ENCODE measurements around the gene VWDE.

DNA sequence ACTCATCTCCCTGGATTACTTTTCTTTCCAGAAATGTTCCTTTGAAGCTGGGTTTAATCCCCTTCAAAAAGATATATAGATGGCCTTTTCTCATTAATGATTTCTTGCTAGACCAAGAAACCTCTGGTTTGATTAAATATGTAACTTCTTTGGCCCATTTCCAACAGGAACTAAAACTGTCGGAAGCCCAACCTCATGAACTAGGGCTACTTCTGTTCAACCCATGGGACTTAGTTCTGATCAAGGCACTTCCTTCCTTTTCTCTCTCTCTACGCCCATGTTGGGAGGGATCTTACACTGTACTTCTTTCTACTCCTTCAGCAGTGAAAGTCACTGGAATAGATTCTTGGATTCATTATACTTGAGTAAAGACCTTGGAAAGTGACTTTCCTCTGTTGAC lies 109.0 kb downstream of the VWDE start:
- TF ChIP-seq POLR2A (IDR thresholded peaks at IDR 0.05) = no peak
- TF ChIP-seq, protein P1, sequence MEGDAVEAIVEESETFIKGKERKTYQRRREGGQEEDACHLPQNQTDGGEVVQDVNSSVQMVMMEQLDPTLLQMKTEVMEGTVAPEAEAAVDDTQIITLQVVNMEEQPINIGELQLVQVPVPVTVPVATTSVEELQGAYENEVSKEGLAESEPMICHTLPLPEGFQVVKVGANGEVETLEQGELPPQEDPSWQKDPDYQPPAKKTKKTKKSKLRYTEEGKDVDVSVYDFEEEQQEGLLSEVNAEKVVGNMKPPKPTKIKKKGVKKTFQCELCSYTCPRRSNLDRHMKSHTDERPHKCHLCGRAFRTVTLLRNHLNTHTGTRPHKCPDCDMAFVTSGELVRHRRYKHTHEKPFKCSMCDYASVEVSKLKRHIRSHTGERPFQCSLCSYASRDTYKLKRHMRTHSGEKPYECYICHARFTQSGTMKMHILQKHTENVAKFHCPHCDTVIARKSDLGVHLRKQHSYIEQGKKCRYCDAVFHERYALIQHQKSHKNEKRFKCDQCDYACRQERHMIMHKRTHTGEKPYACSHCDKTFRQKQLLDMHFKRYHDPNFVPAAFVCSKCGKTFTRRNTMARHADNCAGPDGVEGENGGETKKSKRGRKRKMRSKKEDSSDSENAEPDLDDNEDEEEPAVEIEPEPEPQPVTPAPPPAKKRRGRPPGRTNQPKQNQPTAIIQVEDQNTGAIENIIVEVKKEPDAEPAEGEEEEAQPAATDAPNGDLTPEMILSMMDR (IDR thresholded peaks at IDR 0.05) = no peak
